Placental epithelial cell (primary cell): Measurements from ENCODE around the gene ADAMTS18. TPM values are rescaled to one million over a fixed set of nuclear protein-coding genes. Genes with fewer than 3 reads are reported as not detected.

ENCODE experiments used
- total RNA-seq: library from RNA; depleted of rRNA; stranded (reverse); fragments of >200 nt; gene quantifications from 2 replicates; pipeline ENCODE4 v1.2.3, GENCODE V29; 2012

ADAMTS18 gene
- not detected in 2 replicates for total RNA-seq

GRCh38 chr16:77434530-77435271, at the start of gene ADAMTS18:
TSS of gene ADAMTS18 (minus strand) at chr16:77435034. CDS start at chr16:77434695, 339 bp downstream.

Other genes starting within 250 kb of the ADAMTS18 start
- gene MON1B, start 243.8 kb downstream of the ADAMTS18 start, total RNA-seq = 17.7 and 24.8 TPM in 2 replicates
- 0.33 and 3.9 TPM in 2 replicates for gene SYCE1L, start 235.6 kb downstream of the ADAMTS18 start, total RNA-seq